ENCODE measurements around the gene FZD8. TPM values are rescaled to one million over a fixed set of nuclear protein-coding genes. Genes with fewer than 3 reads are reported as not detected.

FZD8 gene
- total and polyA plus RNA-seq, 2 of the 4 experiments (the other 2 are of a cell fraction), result 3.6 to 3.9 TPM

GRCh38 chr10:35661236-35661635 is 19.1 kb upstream of the FZD8 start:
- H2AK9ac ChIP-seq (replicated peaks; ENCODE audit: low read depth, low read length, poor library complexity), result no peak overlapping the region
- H3K36me3 ChIP-seq (ENCODE audit: control insufficient read depth, insufficient read depth, low read length), result no peaks in the 10 kb centered on the region
- H3K56ac ChIP-seq (ENCODE audit: extremely low read depth, insufficient read depth, low read length), result no peak overlapping the region
- H3K18ac ChIP-seq (ENCODE audit: low read depth, low read length), result no peak overlapping the region
- no peaks in the 10 kb centered on the region for H3K79me1 ChIP-seq (ENCODE audit: low read depth in 1 of 2, low read length in 2 of 2)
- CTCF ChIA-PET, result no interaction called here
- no peak overlapping the region for H3K27ac ChIP-seq (ENCODE audit: insufficient read depth, low read length)
- H3K9me3 ChIP-seq (ENCODE audit: control insufficient read depth, insufficient read depth, low read length), result no peaks in the 10 kb centered on the region
- POLR2A ChIA-PET (ENCODE audit: unreplicated experiment), result no interaction called here
- H3K4me1 ChIP-seq (ENCODE audit: control insufficient read depth, insufficient read depth, low read length), result peaks cover 2% of the 10 kb centered on the region; the same call in 1 of the 2 replicates
- no peak overlapping the region for H3K4ac ChIP-seq (ENCODE audit: low read depth, low read length)
- H4K91ac ChIP-seq (ENCODE audit: insufficient read depth, low read depth, low read length), result no peak overlapping the region
- peaks cover 5% of the 10 kb centered on the region; the same call in 1 of the 2 replicates for H3K27me3 ChIP-seq (ENCODE audit: control insufficient read depth, insufficient read depth, low read length)
- H2BK120ac ChIP-seq (ENCODE audit: low read depth, low read length), result no peak overlapping the region
- no peak overlapping the region for H3K4me2 ChIP-seq (ENCODE audit: low read depth, low read length)
- no peak overlapping the region for H3K4me3 ChIP-seq (ENCODE audit: insufficient read depth, low read depth, low read length)
- H3K9me1 ChIP-seq (ENCODE audit: insufficient read depth, low read length), result no peaks in the 10 kb centered on the region
- no peaks in the 10 kb centered on the region for H4K20me1 ChIP-seq (ENCODE audit: insufficient read depth, low read length)
- intact Hi-C loops (cut with micrococcal nuclease), result no loop called here
- DNase-seq (no peak), ATAC-seq (ENCODE audit: low read depth) (peak; percentile 60)
- no peak for TF ChIP-seq RFX5 (IDR thresholded peaks at IDR 0.05; ENCODE audit: low read depth, low read length)
- no peak for TF ChIP-seq MAZ (IDR thresholded peaks at IDR 0.05; ENCODE audit: borderline replicate concordance, low read depth, low read length)
- no peak for TF ChIP-seq MXI1 (IDR thresholded peaks at IDR 0.05; ENCODE audit: borderline replicate concordance, low read depth, low read length)
- no peak for TF ChIP-seq NFE2L2 (IDR thresholded peaks at IDR 0.05; ENCODE audit: low read depth, low read length)
- no peak for TF ChIP-seq RCOR1 (IDR thresholded peaks at IDR 0.05; ENCODE audit: insufficient replicate concordance, low read length)
- no peak for TF ChIP-seq FOS (IDR thresholded peaks at IDR 0.05; ENCODE audit: low read depth, low read length)
- no peak for TF ChIP-seq CEBPB (IDR thresholded peaks at IDR 0.05; ENCODE audit: low read depth, low read length)
- TF ChIP-seq POLR2A (IDR thresholded peaks at IDR 0.05; ENCODE audit: low read depth, low read length), result no peak
- no peak for TF ChIP-seq SMC3 (IDR thresholded peaks at IDR 0.05; ENCODE audit: low read depth, low read length)
- TF ChIP-seq CHD1 (IDR thresholded peaks at IDR 0.05; ENCODE audit: low read depth, low read length), result no peak
- no peak for TF ChIP-seq BHLHE40 (IDR thresholded peaks at IDR 0.05; ENCODE audit: low read depth, low read length)
- TF ChIP-seq USF2 (IDR thresholded peaks at IDR 0.05; ENCODE audit: low read depth, low read length), result no peak
- no peak for TF ChIP-seq MAFK (IDR thresholded peaks at IDR 0.05; ENCODE audit: low read depth, low read length)
- no peak for TF ChIP-seq ELK1 (IDR thresholded peaks at IDR 0.05; ENCODE audit: borderline replicate concordance, low read depth, low read length)
- TF ChIP-seq CTCF (conservative IDR thresholded peaks at IDR 0.05; ENCODE audit: low read depth, low read length), result no peak
- no peak for TF ChIP-seq RAD21 (IDR thresholded peaks at IDR 0.05; ENCODE audit: low read length)
- no peak overlapping the region for H2BK5ac ChIP-seq (ENCODE audit: low read depth, low read length, poor library complexity, severe bottlenecking)
- WGBS, 2 experiments (ENCODE audit: extremely low coverage in 2 of 2, insufficient read length in 1 of 2), result no CpG with 5 or more reads among the region's 2 CpGs
- H2AFZ ChIP-seq (replicated peaks; ENCODE audit: low read length, poor library complexity), result no peak overlapping the region
- H2BK15ac ChIP-seq (ENCODE audit: low read depth, low read length), result no peak overlapping the region
- H3K23ac ChIP-seq (ENCODE audit: low read depth, low read length), result no peak overlapping the region
- no peak overlapping the region for H4K8ac ChIP-seq (ENCODE audit: low read depth in 2 of 2, low read length in 2 of 2)
- BruUV-seq (replicated peaks), result no TSS peak
- H2AK5ac ChIP-seq (ENCODE audit: low read depth, low read length), result no peak overlapping the region
- dilution Hi-C loops (cut with HindIII; ENCODE audit: low sequenced_read_pairs, unreplicated experiment), result no loop called here
- in situ Hi-C loops (cut with MboI; ENCODE audit: low sequenced_read_pairs), result no loop called here
- H3K14ac ChIP-seq (replicated peaks; ENCODE audit: low read depth, low read length), result no peak overlapping the region
- no peak overlapping the region for H2BK20ac ChIP-seq (ENCODE audit: low read depth, low read length)
- H3K9ac ChIP-seq (ENCODE audit: low read depth, low read length), result no peak overlapping the region
- no peak overlapping the region for H4K5ac ChIP-seq (ENCODE audit: low read depth, low read length)
